Measurements from ENCODE around the gene NIPBL.
"Not testable (repeated sequence)": the region's sequence is repeated elsewhere in the genome, so short reads cannot be mapped to it uniquely, and the experiment has no call there.

Gene NIPBL

GRCh38 chr5:36948650-36949049, 72.1 kb downstream of the NIPBL start:
- FAIRE-seq = no peak

- no peak for FAIRE-seq
These were observed 73.0 kb downstream of the NIPBL start for GRCh38 chr5:36949593-36949992.

- FAIRE-seq = no peak
These were observed 74.3 kb downstream of the NIPBL start for GRCh38 chr5:36950586-36951457.

- no peak for FAIRE-seq
These were observed 76.5 kb downstream of the NIPBL start for GRCh38 chr5:36953043-36953442.

- FAIRE-seq = no peak
These were observed 81.5 kb downstream of the NIPBL start for GRCh38 chr5:36957953-36958537.

GRCh38 chr5:36958612-36959011, 82.0 kb downstream of the NIPBL start:
- FAIRE-seq = no peak

- FAIRE-seq = no peak
These were observed 88.6 kb downstream of the NIPBL start for GRCh38 chr5:36965179-36965578.

- FAIRE-seq = no peak
These were observed 93.3 kb downstream of the NIPBL start for GRCh38 chr5:36969700-36970395.

GRCh38 chr5:36978196-36978595, 101.6 kb downstream of the NIPBL start:
- FAIRE-seq = no peak

- FAIRE-seq = no peak
These were observed 105.6 kb downstream of the NIPBL start for GRCh38 chr5:36982146-36982545.

GRCh38 chr5:36985387-36985786, 108.8 kb downstream of the NIPBL start:
- no peak for FAIRE-seq

- FAIRE-seq = no peak
These were observed 111.8 kb downstream of the NIPBL start for GRCh38 chr5:36988396-36988795.

- no peak for FAIRE-seq
These were observed 122.0 kb downstream of the NIPBL start for GRCh38 chr5:36998578-36998977.

- no peak for FAIRE-seq
These were observed 125.7 kb downstream of the NIPBL start for GRCh38 chr5:37002176-37002751.

GRCh38 chr5:37005252-37005651, 128.7 kb downstream of the NIPBL start:
- no peak for FAIRE-seq

GRCh38 chr5:37005946-37006540, 129.5 kb downstream of the NIPBL start:
- FAIRE-seq = peak; percentile 89

- not testable (repeated sequence) for FAIRE-seq
These were observed 136.6 kb downstream of the NIPBL start for GRCh38 chr5:37013181-37013580.

GRCh38 chr5:37014321-37014720, 137.8 kb downstream of the NIPBL start:
- no peak for FAIRE-seq

- no peak for FAIRE-seq
These were observed 139.5 kb downstream of the NIPBL start for GRCh38 chr5:37015795-37016666.

GRCh38 chr5:37028910-37029309, 152.3 kb downstream of the NIPBL start:
- no peak for FAIRE-seq

GRCh38 chr5:37029436-37029835, 152.9 kb downstream of the NIPBL start:
- no peak for FAIRE-seq

- FAIRE-seq = no peak
These were observed 158.4 kb downstream of the NIPBL start for GRCh38 chr5:37034955-37035354.
